HG02870 (cell line): Measurements from ENCODE around the gene C2CD5.

Experiments used
- ATAC-seq: cut with Tn5 transposase; IDR thresholded peaks from one replicate; pipeline ENCODE4 v1.9.1; 2021; ENCODE audit warnings: mild to moderate bottlenecking, moderate library complexity; ENCODE audit not compliant: unreplicated experiment

Gene C2CD5

GRCh38 chr12:22431693-22432251 is 112.6 kb downstream of the C2CD5 start:
- ATAC-seq, result peak; percentile 61

- no peak for ATAC-seq
Observed at GRCh38 chr12:22416801-22417200, 127.5 kb downstream of the C2CD5 start.

- no peak for ATAC-seq
Observed at GRCh38 chr12:22415342-22416309, 128.7 kb downstream of the C2CD5 start.

- ATAC-seq, result no peak
Observed at GRCh38 chr12:22414742-22415141, 129.6 kb downstream of the C2CD5 start.

GRCh38 chr12:22413592-22413991 is 130.8 kb downstream of the C2CD5 start:
- no peak for ATAC-seq

GRCh38 chr12:22412581-22412980 is 131.8 kb downstream of the C2CD5 start:
- ATAC-seq, result no peak

- ATAC-seq, result no peak
Observed at GRCh38 chr12:22410486-22410885, 133.9 kb downstream of the C2CD5 start.

GRCh38 chr12:22409377-22410164 is 134.8 kb downstream of the C2CD5 start:
- ATAC-seq, result peak; percentile 88

- ATAC-seq, result no peak
Observed at GRCh38 chr12:22408610-22409376, 135.5 kb downstream of the C2CD5 start.

GRCh38 chr12:22407397-22407796 is 136.9 kb downstream of the C2CD5 start:
- no peak for ATAC-seq

GRCh38 chr12:22406627-22407026 is 137.7 kb downstream of the C2CD5 start:
- peak; percentile 42 for ATAC-seq

GRCh38 chr12:22399464-22400180 is 144.7 kb downstream of the C2CD5 start:
- ATAC-seq, result no peak
